ENCODE measurements around the gene SNAP47.
"Not testable (repeated sequence)": the region's sequence is repeated elsewhere in the genome, so short reads cannot be mapped to it uniquely, and the experiment has no call there.

Gene SNAP47

DNA sequence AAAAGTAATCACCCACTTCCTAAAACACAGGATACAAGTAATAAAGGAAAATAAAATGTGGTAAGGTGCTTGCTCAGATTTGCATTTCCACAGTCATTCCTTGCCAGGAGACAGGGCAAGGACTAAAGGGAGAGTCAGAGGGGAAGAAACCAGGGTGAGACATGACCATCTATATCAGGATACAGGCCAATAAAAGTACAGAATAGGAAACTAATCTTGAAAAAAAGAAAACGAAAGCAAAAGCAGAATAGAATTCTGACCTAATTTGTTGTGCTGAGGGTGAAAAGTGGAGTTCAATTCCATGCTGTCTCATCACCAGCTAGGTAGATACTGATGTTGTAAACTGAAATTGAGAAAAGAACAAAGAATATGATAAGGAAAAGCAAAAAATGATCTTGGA, 27.4 kb upstream of the SNAP47 start:
- no peaks in the 10 kb centered on the region for H3K9me3 ChIP-seq (ENCODE audit: low read length)
- no peak overlapping the region for H3K4me3 ChIP-seq (ENCODE audit: low read depth, low read length, poor library complexity, severe bottlenecking)
- no peaks in the 10 kb centered on the region for H3K4me1 ChIP-seq (ENCODE audit: insufficient read depth, low read length, severe bottlenecking)
- no peaks in the 10 kb centered on the region for H3F3A ChIP-seq (ENCODE audit: insufficient read depth, low read length)
- H3K79me2 ChIP-seq (ENCODE audit: insufficient read depth, low read length): no peaks in the 10 kb centered on the region
- no peaks in the 10 kb centered on the region for H3K36me3 ChIP-seq (ENCODE audit: insufficient read depth, low read length)
- TF ChIP-seq, protein P1, sequence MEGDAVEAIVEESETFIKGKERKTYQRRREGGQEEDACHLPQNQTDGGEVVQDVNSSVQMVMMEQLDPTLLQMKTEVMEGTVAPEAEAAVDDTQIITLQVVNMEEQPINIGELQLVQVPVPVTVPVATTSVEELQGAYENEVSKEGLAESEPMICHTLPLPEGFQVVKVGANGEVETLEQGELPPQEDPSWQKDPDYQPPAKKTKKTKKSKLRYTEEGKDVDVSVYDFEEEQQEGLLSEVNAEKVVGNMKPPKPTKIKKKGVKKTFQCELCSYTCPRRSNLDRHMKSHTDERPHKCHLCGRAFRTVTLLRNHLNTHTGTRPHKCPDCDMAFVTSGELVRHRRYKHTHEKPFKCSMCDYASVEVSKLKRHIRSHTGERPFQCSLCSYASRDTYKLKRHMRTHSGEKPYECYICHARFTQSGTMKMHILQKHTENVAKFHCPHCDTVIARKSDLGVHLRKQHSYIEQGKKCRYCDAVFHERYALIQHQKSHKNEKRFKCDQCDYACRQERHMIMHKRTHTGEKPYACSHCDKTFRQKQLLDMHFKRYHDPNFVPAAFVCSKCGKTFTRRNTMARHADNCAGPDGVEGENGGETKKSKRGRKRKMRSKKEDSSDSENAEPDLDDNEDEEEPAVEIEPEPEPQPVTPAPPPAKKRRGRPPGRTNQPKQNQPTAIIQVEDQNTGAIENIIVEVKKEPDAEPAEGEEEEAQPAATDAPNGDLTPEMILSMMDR (IDR thresholded peaks at IDR 0.05; ENCODE audit: low read length): no peak
- no peak for TF ChIP-seq EZH2 (IDR thresholded peaks at IDR 0.05; ENCODE audit: borderline replicate concordance, low read length)
- no peak overlapping the region for H3K27ac ChIP-seq (ENCODE audit: low read depth, low read length, poor library complexity, severe bottlenecking)
- H4K20me1 ChIP-seq (ENCODE audit: insufficient read depth, low read length): no peaks in the 10 kb centered on the region
- H3K4me2 ChIP-seq (ENCODE audit: low read length): no peak overlapping the region
- no peak overlapping the region for H2AFZ ChIP-seq (ENCODE audit: low read length)
- H3K9ac ChIP-seq (ENCODE audit: low read length): no peak overlapping the region
- no peaks in the 10 kb centered on the region for H3K27me3 ChIP-seq (ENCODE audit: insufficient read depth, low read length)
- no peaks in the 10 kb centered on the region for H3K9me2 ChIP-seq (ENCODE audit: low read depth, low read length)

DNA sequence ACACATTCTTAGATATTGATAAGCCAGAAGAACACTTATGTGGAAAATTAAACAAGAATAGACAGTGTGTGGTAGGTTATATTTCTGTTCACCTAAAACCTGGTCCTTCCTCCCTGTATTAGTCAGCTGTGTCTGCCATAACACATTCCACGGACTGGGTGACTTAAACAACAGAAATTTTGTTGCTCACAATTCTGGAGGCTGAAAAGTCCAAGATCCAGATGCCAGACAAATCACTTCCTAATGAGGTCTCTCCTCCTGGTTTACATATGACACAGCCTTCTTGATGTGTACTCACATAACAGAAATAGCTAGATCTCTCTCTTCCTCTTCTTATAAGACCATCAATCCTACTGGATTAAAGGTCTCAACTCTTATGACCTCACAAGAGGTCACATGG, 25.8 kb upstream of the SNAP47 start:
- no peaks in the 10 kb centered on the region for H3K79me2 ChIP-seq (ENCODE audit: insufficient read depth, low read length)
- no peak overlapping the region for H3K4me2 ChIP-seq (ENCODE audit: low read length)
- TF ChIP-seq, protein P1 (IDR thresholded peaks at IDR 0.05; ENCODE audit: low read length): no peak
- no peak for TF ChIP-seq EZH2 (IDR thresholded peaks at IDR 0.05; ENCODE audit: borderline replicate concordance, low read length)
- no peaks in the 10 kb centered on the region for H3F3A ChIP-seq (ENCODE audit: insufficient read depth, low read length)
- H3K4me3 ChIP-seq (ENCODE audit: low read depth, low read length, poor library complexity, severe bottlenecking): no peak overlapping the region
- no peak overlapping the region for H2AFZ ChIP-seq (ENCODE audit: low read length)
- H3K27me3 ChIP-seq (ENCODE audit: insufficient read depth, low read length): no peaks in the 10 kb centered on the region
- no peaks in the 10 kb centered on the region for H3K9me2 ChIP-seq (ENCODE audit: low read depth, low read length)
- no peaks in the 10 kb centered on the region for H3K4me1 ChIP-seq (ENCODE audit: insufficient read depth, low read length, severe bottlenecking)
- no peak overlapping the region for H3K9ac ChIP-seq (ENCODE audit: low read length)
- no peaks in the 10 kb centered on the region for H3K36me3 ChIP-seq (ENCODE audit: insufficient read depth, low read length)
- H3K27ac ChIP-seq (ENCODE audit: low read depth, low read length, poor library complexity, severe bottlenecking): no peak overlapping the region
- no peaks in the 10 kb centered on the region for H3K9me3 ChIP-seq (ENCODE audit: low read length)
- no peaks in the 10 kb centered on the region for H4K20me1 ChIP-seq (ENCODE audit: insufficient read depth, low read length)

DNA sequence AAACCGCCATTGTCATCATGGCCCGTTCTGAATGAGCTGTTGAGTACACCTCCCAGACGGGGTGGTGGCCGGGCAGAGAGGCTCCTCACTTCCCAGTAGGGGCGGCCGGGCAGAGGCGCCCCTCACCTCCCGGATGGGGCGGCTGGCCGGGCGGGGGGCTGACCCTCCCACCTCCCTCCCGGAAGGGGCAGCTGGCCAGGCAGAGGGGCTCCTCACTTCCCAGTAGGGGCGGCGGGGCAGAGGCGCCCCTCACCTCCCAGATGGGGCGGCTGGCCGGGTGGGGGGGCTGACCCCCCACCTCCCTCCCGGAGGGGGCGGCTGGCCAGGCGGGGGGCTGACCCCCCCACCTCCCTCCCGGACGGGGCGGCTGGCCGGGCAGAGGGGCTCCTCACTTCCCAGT, 24.8 kb upstream of the SNAP47 start:
- not testable (repeated sequence) for H3K4me1 ChIP-seq (ENCODE audit: insufficient read depth, low read length, severe bottlenecking); H3K4me2 ChIP-seq (ENCODE audit: low read length); H3K27me3 ChIP-seq (ENCODE audit: insufficient read depth, low read length); H4K20me1 ChIP-seq (ENCODE audit: insufficient read depth, low read length); H3K27ac ChIP-seq (ENCODE audit: low read depth, low read length, poor library complexity, severe bottlenecking); H3K9ac ChIP-seq (ENCODE audit: low read length); H2AFZ ChIP-seq (ENCODE audit: low read length); H3K9me3 ChIP-seq (ENCODE audit: low read length); H3K36me3 ChIP-seq (ENCODE audit: insufficient read depth, low read length); H3K79me2 ChIP-seq (ENCODE audit: insufficient read depth, low read length); H3K9me2 ChIP-seq (ENCODE audit: low read depth, low read length); H3K4me3 ChIP-seq (ENCODE audit: low read depth, low read length, poor library complexity, severe bottlenecking); H3F3A ChIP-seq (ENCODE audit: insufficient read depth, low read length)

DNA sequence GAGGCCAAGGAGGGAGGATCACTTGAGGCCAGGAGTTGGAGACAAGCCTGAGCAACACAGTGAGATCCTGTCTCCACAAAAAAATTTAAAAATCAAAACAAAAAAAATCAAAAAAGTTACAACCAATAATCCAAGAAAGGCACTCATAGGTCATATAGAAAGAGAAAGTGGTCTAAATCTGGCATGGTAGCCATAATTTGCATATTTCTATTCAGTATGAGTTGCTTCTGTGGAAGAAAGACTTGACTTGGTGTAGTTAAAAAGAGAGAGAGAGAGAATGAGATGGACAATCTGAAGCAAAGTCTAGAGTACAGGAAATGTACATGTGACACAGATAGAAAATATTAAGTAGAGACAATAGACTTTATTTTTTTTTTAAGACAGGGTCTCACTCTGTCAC, 22.6 kb upstream of the SNAP47 start:
- H3F3A ChIP-seq (ENCODE audit: insufficient read depth, low read length): no peaks in the 10 kb centered on the region
- TF ChIP-seq EZH2 (IDR thresholded peaks at IDR 0.05; ENCODE audit: borderline replicate concordance, low read length): no peak
- TF ChIP-seq, protein P1 (IDR thresholded peaks at IDR 0.05; ENCODE audit: low read length): no peak
- H3K9me2 ChIP-seq (ENCODE audit: low read depth, low read length): no peaks in the 10 kb centered on the region
- H3K4me2 ChIP-seq (ENCODE audit: low read length): no peak overlapping the region
- no peaks in the 10 kb centered on the region for H3K79me2 ChIP-seq (ENCODE audit: insufficient read depth, low read length)
- no peaks in the 10 kb centered on the region for H3K4me1 ChIP-seq (ENCODE audit: insufficient read depth, low read length, severe bottlenecking)
- no peaks in the 10 kb centered on the region for H3K9me3 ChIP-seq (ENCODE audit: low read length)
- H3K27ac ChIP-seq (ENCODE audit: low read depth, low read length, poor library complexity, severe bottlenecking): no peak overlapping the region
- H3K27me3 ChIP-seq (ENCODE audit: insufficient read depth, low read length): no peaks in the 10 kb centered on the region
- no peak overlapping the region for H3K4me3 ChIP-seq (ENCODE audit: low read depth, low read length, poor library complexity, severe bottlenecking)
- H3K9ac ChIP-seq (ENCODE audit: low read length): no peak overlapping the region
- no peak overlapping the region for H2AFZ ChIP-seq (ENCODE audit: low read length)
- H4K20me1 ChIP-seq (ENCODE audit: insufficient read depth, low read length): no peaks in the 10 kb centered on the region
- H3K36me3 ChIP-seq (ENCODE audit: insufficient read depth, low read length): no peaks in the 10 kb centered on the region

Measured in OCI-LY1 (cell line).